GM12891 (cell line): ENCODE data around the gene BRAP. TPM values are rescaled to one million over a fixed set of nuclear protein-coding genes. Genes with fewer than 3 reads are reported as not detected.
A peak's percentile ranks its signal among the peaks of the same experiment; 100 is the strongest.
"Not testable (repeated sequence)": the region's sequence is repeated elsewhere in the genome, so short reads cannot be mapped to it uniquely, and the experiment has no call there.

Source experiments
- DNase-seq: peaks from one replicate; pipeline ENCODE4 v3.0.0; 2011; ENCODE audit warnings: low spot score; ENCODE audit not compliant: insufficient read length
- FAIRE-seq: peaks from 2 replicates; lab custom pipeline; 2011; peaks lifted over from hg19 to GRCh38; lab: Jason Lieb, UNC
- PAX5 ChIP-seq: IDR thresholded peaks from 2 replicates; pipeline ENCODE4 v1.6.1; 2011; ENCODE audit warnings: low read length, moderate library complexity, mild to moderate bottlenecking; ENCODE audit not compliant: insufficient read depth, severe bottlenecking
- POLR2A ChIP-seq: IDR thresholded peaks from 2 replicates; pipeline ENCODE4 v1.6.1; 2011; ENCODE audit warnings: low read depth, low read length, control low read depth
- POLR2AphosphoS5 ChIP-seq: IDR thresholded peaks from 2 replicates; pipeline ENCODE4 v1.6.1; 2011; ENCODE audit warnings: low read depth, low read length, control low read depth
- POU2F2 ChIP-seq: IDR thresholded peaks from 2 replicates; pipeline ENCODE4 v1.6.1; 2011; ENCODE audit warnings: low read depth, mild to moderate bottlenecking, control low read depth, low read length, moderate library complexity
- SPI1 ChIP-seq: IDR thresholded peaks from 2 replicates; pipeline ENCODE4 v1.6.1; 2011; ENCODE audit warnings: low read depth, low read length, control low read depth
- TAF1 ChIP-seq: IDR thresholded peaks from 2 replicates; pipeline ENCODE4 v1.6.1; 2011; ENCODE audit warnings: low read depth, low read length, control low read depth
- polyA plus RNA-seq: library from polyadenylated mRNA; unstranded; fragments of >200 nt; gene quantifications from one replicate; pipeline ENCODE4 v1.2.1, GENCODE V29; 2012; ENCODE audit warnings: low read depth, missing spikeins, inconsistent platforms; ENCODE audit not compliant: missing spikeins

The BRAP gene
- 12.7 TPM for polyA plus RNA-seq

GRCh38 chr12:111685811-111686573, at the start of gene BRAP, which contains the start of gene ACAD10:
BRAP (minus strand) TSS chr12:111685956; CDS start chr12:111685792, 164 bp downstream.
ACAD10 (plus strand) TSS chr12:111686053; CDS start chr12:111692710, 6,657 bp downstream.
- peak; percentile 94 for DNase-seq
- FAIRE-seq = peak; percentile 99
- TF ChIP-seq POU2F2 (peak; percentile 90), POLR2A (peak; percentile 98), SPI1 (peak; percentile 55), POLR2AphosphoS5 (peak; percentile 98), TAF1 (peak; percentile 92), PAX5 (no peak)

- DNase-seq = no peak
- no peak for TF ChIP-seq POLR2A
- no peak for FAIRE-seq
Measured at GRCh38 chr12:111733340-111733915, 47.7 kb upstream of the BRAP start.

- FAIRE-seq = no peak
- TF ChIP-seq POLR2AphosphoS5 (no peak), PAX5 (no peak), POU2F2 (no peak), SPI1 (no peak), TAF1 (no peak), POLR2A (no peak)
- no peak for DNase-seq
Measured at GRCh38 chr12:111732786-111733185, 47.0 kb upstream of the BRAP start.

GRCh38 chr12:111730420-111730819, 44.7 kb upstream of the BRAP start:
- no peak for DNase-seq
- FAIRE-seq = no peak

GRCh38 chr12:111728795-111729194, 43.0 kb upstream of the BRAP start:
- DNase-seq (no peak), FAIRE-seq (no peak)
- TF ChIP-seq POU2F2 (no peak), TAF1 (no peak), POLR2A (no peak), PAX5 (no peak), POLR2AphosphoS5 (no peak), SPI1 (no peak)

More at GRCh38 chr12:111730420-111730819, 44.7 kb upstream of the BRAP start:
- no peak for TF ChIP-seq POU2F2
- TF ChIP-seq TAF1 = no peak
- TF ChIP-seq POLR2A = no peak
- TF ChIP-seq PAX5 = no peak
- TF ChIP-seq SPI1 = no peak
- no peak for TF ChIP-seq POLR2AphosphoS5

- not testable (repeated sequence) for FAIRE-seq, DNase-seq
Measured at GRCh38 chr12:111723646-111724360, 38.0 kb upstream of the BRAP start.

- DNase-seq (no peak), FAIRE-seq (no peak)
- no peak for TF ChIP-seq SPI1
- TF ChIP-seq POLR2AphosphoS5 = no peak
- no peak for TF ChIP-seq PAX5
- no peak for TF ChIP-seq TAF1
- no peak for TF ChIP-seq POU2F2
- TF ChIP-seq POLR2A = no peak
Measured at GRCh38 chr12:111720457-111720856, 34.7 kb upstream of the BRAP start.

- not testable (repeated sequence) for DNase-seq, FAIRE-seq
Measured at GRCh38 chr12:111719316-111719715, 33.6 kb upstream of the BRAP start.

- DNase-seq (no peak), FAIRE-seq (no peak)
- TF ChIP-seq POU2F2 = no peak
- TF ChIP-seq SPI1 = no peak
Measured at GRCh38 chr12:111715279-111715678, 29.5 kb upstream of the BRAP start.

- no peak for DNase-seq
- TF ChIP-seq PAX5 = no peak
- TF ChIP-seq POLR2A = no peak
- TF ChIP-seq TAF1 = no peak
- TF ChIP-seq POLR2AphosphoS5 = no peak
- no peak for TF ChIP-seq SPI1
- no peak for TF ChIP-seq POU2F2
- no peak for FAIRE-seq
Measured at GRCh38 chr12:111706145-111706544, 20.4 kb upstream of the BRAP start.
